Esophagus (tissue), 2 donors: ENCODE data around the gene ARHGAP4. TPM values are rescaled to one million over a fixed set of nuclear protein-coding genes. Genes with fewer than 3 reads are reported as not detected.

Source experiments
- H3K27ac ChIP-seq, 2 donors: one replicate each; pipeline ENCODE4 v1.5.1; 2013; ENCODE audit warnings: low read depth in 2 of 2, mild to moderate bottlenecking in 2 of 2, inconsistent platforms in 1 of 2, low read length in 1 of 2, moderate library complexity in 1 of 2
- H3K27me3 ChIP-seq, 2 donors: one replicate each; pipeline ENCODE4 v1.6.1; 2013; ENCODE audit warnings: low read length in 2 of 2, control low read depth in 1 of 2, mild to moderate bottlenecking in 1 of 2; ENCODE audit not compliant: insufficient read depth in 2 of 2, control insufficient read depth in 1 of 2
- H3K36me3 ChIP-seq, 2 donors: one replicate each; pipeline ENCODE4 v1.6.1; 2013; ENCODE audit warnings: low read length in 1 of 2; ENCODE audit not compliant: control insufficient read depth in 2 of 2, insufficient read depth in 2 of 2
- H3K4me1 ChIP-seq, 2 donors: one replicate each; pipeline ENCODE4 v1.6.1; 2013; ENCODE audit warnings: low read length in 1 of 2; ENCODE audit not compliant: control insufficient read depth in 2 of 2, insufficient read depth in 2 of 2
- H3K4me3 ChIP-seq, 2 donors: one replicate each; pipeline ENCODE4 v1.5.1; 2013; ENCODE audit warnings: low read length in 2 of 2, mild to moderate bottlenecking in 2 of 2, low read depth in 1 of 2, moderate library complexity in 1 of 2
- H3K9me3 ChIP-seq, 2 donors: one replicate each; pipeline ENCODE4 v1.6.1; 2013; ENCODE audit warnings: mild to moderate bottlenecking in 2 of 2, low read depth in 1 of 2, low read length in 1 of 2, moderate library complexity in 1 of 2; ENCODE audit not compliant: control insufficient read depth in 2 of 2, insufficient read depth in 1 of 2
- WGBS, 2 donors: extraction: QIAGEN DNeasy Blood & Tissue Kit; methylation state at CpG; one replicate each; pipeline ENCODE4 v1.1.7; 2013; 5-methylcytosine and 5-hydroxymethylcytosine counted together
- polyA plus RNA-seq, 2 donors: library from polyadenylated mRNA; stranded (reverse); fragments of 200-250 nt; gene quantifications; one replicate each; pipeline ENCODE4 v1.2.3, GENCODE V29; 2013
- donor health status: healthy with polysubstance abuse.
- donor health status: Bipolar disorder and iron deficiency.

The ARHGAP4 gene
- polyA plus RNA-seq, 2 donors = 10.6 to 23.4 TPM

DNA sequence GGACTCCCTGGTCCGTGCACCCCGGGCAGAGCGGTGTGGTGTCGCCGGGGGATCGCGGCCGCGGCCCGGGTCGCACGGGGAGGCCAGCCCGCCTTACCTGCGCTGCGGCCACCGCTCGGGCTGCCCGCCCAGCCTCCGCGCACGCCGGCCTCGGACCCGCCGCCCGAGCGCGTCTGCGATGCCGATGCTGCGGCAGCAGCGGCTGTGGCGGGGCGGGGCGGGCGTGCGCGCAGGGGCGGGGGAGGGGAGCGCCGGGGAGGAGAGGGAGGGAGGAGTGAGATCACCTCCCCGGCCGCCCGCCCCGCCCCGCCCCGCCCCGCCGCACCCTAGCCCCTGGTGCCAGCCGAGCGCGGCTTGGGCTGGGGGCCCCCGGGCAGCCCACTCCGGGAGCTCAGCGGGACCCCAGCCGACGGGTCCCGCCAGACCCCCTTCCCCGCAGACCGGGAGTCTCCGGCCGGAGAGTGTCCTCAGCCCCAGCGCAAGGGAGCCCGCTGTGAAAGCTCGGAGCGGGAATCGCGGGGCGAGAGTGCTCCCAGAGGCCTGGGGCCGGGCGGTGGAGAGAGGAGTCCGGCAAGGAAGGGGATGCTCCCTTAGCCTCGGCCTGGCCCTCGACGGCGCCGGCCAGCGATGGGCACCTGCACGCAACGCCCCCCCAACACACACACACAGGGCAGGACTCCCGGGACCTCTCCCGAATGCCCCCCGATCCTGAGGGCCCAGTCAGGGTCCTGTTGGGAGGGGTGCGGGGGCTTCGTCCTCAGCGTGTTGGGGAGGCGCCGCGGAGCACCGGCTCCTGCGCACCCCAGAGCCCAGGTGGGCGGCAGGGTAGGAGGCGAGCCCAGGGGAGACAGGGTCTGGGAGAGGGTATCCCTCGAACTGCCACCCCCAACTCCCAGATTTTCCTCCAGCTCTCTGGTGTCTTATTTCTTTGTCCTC is 39.8 kb downstream of the ARHGAP4 start, which contains the start of gene L1CAM:
TSS of gene L1CAM (minus strand) at position 206 of the 936 bp plus-strand sequence. CDS start 10,337 bp downstream, outside the sequence.
- H3K27me3 ChIP-seq = peaks cover 4 to 10% of the 10 kb centered on the region in 2 donors
- no peak within 1 kb of the TSS for H3K4me3 ChIP-seq
- H3K4me1 ChIP-seq = peaks cover 0 to 4% of the 10 kb centered on the region in 2 donors
- no peaks in the 10 kb centered on the region for H3K36me3 ChIP-seq
- WGBS, 2 donors = 5 to 30% methylated on average over 21 to 86 of the region's 94 CpGs
- H3K27ac ChIP-seq = no peak within 1 kb of the TSS
- no peaks in the 10 kb centered on the region for H3K9me3 ChIP-seq

DNA sequence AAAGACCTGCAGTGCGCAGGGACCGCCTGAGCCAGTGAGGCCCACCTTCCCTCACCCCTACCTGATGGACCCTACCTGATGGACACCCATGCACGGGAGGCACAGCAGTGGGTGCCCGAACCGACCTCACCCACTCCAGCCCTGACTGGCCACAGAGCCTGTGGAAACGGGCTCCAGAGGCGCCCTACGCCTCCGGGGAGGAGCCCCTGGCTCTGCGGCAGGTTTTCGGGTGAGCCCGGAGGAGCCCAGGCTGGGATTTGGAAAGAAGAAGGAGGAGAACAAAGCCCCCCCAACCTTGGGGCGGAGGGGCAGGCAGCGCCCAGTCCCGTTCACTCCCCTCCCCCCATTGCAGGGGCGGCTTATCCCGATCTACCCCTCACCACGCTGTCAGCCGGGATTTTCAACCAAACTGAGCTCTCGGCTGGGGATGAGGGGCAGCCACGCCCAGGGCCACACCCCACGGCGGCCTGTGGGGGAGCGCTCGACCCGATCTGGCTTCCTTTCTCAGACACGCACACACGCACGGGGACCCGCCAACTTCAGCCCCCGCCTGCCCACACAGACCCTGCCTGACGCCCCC is 40.8 kb downstream of the ARHGAP4 start:
- Histone ChIP-seq H3K4me1 (peaks cover 0 to 4% of the 10 kb centered on the region in 2 donors), H3K4me3 (no peak overlapping the region), H3K9me3 (no peaks in the 10 kb centered on the region), H3K27me3 (peaks cover 4 to 10% of the 10 kb centered on the region in 2 donors), H3K27ac (no peak overlapping the region), H3K36me3 (no peaks in the 10 kb centered on the region)
- WGBS, 2 donors = 5 to 27% methylated on average over 31 to 32 of the region's 32 CpGs

DNA sequence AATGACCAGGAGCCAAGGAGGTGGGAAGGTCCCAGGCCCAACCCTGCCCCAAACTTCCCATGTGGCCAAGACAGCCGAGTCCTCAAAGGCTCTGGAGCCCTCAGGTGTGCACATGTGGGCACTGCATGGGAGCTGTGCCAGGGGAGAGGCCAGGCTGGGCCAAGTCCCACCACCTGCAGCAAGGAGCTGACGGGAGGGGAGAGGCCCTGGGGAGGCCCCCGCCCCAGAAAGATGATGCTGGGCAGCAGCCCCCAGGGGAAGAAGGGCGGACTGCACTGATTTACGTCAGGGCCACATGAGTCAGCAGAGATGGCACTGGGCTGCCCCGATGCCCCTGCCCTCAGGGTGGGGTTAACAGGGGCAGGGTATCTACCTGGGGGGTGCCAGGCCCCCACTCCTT is 41.5 kb downstream of the ARHGAP4 start:
- 34 to 45% methylated on average over 4 to 6 of the region's 6 CpGs for WGBS, 2 donors
- Histone ChIP-seq H3K9me3 (no peaks in the 10 kb centered on the region), H3K27me3 (peaks cover 4 to 10% of the 10 kb centered on the region in 2 donors), H3K27ac (no peak overlapping the region), H3K4me3 (no peak overlapping the region), H3K4me1 (peaks cover 0 to 4% of the 10 kb centered on the region in 2 donors), H3K36me3 (no peaks in the 10 kb centered on the region)

DNA sequence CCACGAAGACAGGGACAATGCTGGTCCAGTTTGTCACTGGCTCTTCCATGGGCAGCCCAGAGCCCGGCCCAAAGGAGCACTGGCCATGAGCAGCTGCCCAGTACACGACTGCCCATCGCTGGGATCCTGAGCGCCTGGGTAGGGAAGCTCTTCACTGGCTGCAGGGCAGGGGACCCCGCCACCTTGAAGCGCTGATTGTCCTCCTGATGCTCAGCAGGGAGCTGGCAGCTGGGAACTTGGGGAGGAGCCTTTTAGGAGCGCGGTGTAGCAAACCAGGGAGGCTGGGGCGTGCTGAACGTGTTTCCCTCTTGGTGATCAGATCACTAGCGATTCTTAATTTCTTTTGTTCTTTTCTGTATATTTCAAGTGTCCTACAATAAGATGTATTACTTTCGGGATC is 41.9 kb downstream of the ARHGAP4 start:
- Histone ChIP-seq H3K27me3 (peaks cover 4 to 10% of the 10 kb centered on the region in 2 donors), H3K4me3 (no peak overlapping the region), H3K9me3 (no peaks in the 10 kb centered on the region), H3K36me3 (no peaks in the 10 kb centered on the region), H3K27ac (no peak overlapping the region), H3K4me1 (peaks cover 0 to 4% of the 10 kb centered on the region in 2 donors)
- 48 to 53% methylated on average over 13 of the region's 13 CpGs for WGBS, 2 donors

DNA sequence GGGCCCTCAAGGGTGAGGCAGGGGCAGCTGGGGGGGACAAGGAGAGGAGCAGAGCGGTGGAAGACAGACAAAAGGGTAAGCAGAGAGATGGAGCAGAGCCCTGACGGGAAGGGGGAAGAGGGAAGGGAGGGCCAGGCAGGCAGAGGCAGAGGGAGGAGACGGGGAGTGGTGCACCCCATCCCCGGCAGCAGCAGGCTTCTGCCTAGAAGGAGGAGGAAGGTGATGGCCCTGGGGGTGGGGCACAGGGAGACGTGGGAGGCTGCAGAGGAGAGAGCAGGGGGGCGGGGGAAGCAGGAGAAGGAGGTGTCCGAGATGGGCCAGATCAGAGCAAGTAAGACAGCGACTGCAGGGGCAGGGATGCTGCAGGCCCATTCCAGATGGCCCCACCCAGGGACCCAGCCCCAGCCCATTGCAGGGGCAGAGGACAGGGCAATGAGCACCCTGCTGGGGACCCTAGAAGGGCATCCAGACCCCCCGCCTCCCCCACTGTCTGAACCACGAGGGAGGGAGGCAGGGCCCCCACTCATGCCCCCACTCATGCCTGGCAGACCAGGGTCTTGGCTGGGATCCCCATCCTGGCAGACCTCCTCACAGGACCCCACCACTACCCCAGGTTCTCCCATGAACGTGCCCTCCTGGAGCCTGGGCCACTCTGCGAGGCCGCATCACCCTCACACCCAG is 42.8 kb downstream of the ARHGAP4 start:
- peaks cover 0 to 4% of the 10 kb centered on the region in 2 donors for H3K4me1 ChIP-seq
- no peak overlapping the region for H3K27ac ChIP-seq
- 45 to 47% methylated on average over 12 to 13 of the region's 13 CpGs for WGBS, 2 donors
- H3K4me3 ChIP-seq = no peak overlapping the region
- no peaks in the 10 kb centered on the region for H3K9me3 ChIP-seq
- H3K36me3 ChIP-seq = no peaks in the 10 kb centered on the region
- H3K27me3 ChIP-seq = peaks cover 4 to 13% of the 10 kb centered on the region in 2 donors

DNA sequence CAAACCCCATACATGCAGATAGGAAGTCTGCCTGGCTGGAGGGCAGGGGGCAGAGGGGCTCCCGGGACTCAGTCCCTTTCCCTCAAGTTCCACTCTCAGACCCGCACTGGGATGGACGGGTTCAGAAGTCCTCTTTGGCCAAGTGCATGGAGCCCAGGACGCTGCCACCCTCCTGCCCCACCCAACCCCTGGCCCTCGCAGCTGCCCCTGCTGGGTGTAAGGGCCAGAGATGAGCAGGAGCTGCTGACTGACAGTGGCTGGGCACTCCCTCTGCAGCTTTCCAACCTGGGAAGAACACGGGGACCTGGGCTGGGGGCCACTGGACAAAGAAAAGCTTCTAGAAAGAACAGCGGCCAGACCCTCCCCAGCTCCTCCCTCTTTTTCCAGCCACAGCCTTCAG is 43.5 kb downstream of the ARHGAP4 start:
- WGBS, 2 donors = 44 to 47% methylated on average over 7 of the region's 7 CpGs
- no peaks in the 10 kb centered on the region for H3K36me3 ChIP-seq
- peaks cover 4 to 13% of the 10 kb centered on the region in 2 donors for H3K27me3 ChIP-seq

DNA sequence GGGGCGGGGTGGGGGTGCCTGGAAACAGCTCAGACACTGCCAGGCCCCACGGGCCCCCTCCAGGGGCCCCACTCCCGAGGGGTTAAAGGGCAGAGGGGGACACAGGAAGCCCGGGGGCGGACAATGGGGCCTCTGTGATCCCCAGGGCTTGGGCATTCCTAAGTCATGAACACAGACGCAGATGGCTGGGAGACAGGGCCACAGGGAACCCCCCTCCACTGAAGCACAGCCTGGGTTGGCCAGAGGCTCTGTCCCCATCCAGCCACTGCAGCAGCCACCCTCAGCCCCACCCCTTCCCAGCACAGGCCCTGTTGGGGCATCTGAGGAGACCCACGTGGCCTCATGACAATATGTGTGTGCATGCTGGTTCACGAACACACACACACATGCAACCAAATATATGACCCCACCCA is 44.0 kb downstream of the ARHGAP4 start:
- Histone ChIP-seq H3K27me3 (peaks cover 4 to 13% of the 10 kb centered on the region in 2 donors), H3K4me3 (no peak overlapping the region), H3K4me1 (peaks cover 0 to 4% of the 10 kb centered on the region in 2 donors), H3K36me3 (no peaks in the 10 kb centered on the region), H3K27ac (no peak overlapping the region), H3K9me3 (no peaks in the 10 kb centered on the region)
- 33 to 41% methylated on average over 7 to 8 of the region's 8 CpGs for WGBS, 2 donors

More for the DNA sequence above, 43.5 kb downstream of the ARHGAP4 start:
- Histone ChIP-seq H3K9me3 (no peaks in the 10 kb centered on the region), H3K27ac (no peak overlapping the region), H3K4me1 (peaks cover 0 to 4% of the 10 kb centered on the region in 2 donors), H3K4me3 (no peak overlapping the region)

DNA sequence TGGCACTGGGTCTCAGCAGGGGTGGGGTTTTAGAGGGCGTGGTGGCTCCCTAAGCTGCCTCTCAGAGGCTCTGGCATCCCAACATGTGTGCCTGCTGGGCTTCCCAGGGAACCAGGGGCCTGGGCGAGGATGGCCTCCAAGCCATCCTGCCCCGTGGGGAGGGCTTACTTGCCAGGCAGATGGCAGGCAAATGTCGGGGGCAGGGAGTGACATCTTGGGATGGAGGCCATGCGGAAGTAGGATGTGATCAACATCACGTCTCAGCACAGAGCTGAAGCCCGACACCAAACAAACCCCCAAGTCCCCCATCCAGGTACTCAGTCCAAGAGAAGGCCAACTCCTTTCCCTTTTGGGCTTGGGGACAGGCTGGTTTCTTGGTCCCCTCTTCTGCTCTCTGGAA is 44.8 kb downstream of the ARHGAP4 start:
- peaks cover 4 to 13% of the 10 kb centered on the region in 2 donors for H3K27me3 ChIP-seq
- H3K9me3 ChIP-seq = no peaks in the 10 kb centered on the region
- H3K36me3 ChIP-seq = no peaks in the 10 kb centered on the region
- peaks cover 0 to 4% of the 10 kb centered on the region in 2 donors for H3K4me1 ChIP-seq
- H3K27ac ChIP-seq = no peak overlapping the region
- H3K4me3 ChIP-seq = no peak overlapping the region
- WGBS, 2 donors = 68% methylated on average over 7 of the region's 7 CpGs

DNA sequence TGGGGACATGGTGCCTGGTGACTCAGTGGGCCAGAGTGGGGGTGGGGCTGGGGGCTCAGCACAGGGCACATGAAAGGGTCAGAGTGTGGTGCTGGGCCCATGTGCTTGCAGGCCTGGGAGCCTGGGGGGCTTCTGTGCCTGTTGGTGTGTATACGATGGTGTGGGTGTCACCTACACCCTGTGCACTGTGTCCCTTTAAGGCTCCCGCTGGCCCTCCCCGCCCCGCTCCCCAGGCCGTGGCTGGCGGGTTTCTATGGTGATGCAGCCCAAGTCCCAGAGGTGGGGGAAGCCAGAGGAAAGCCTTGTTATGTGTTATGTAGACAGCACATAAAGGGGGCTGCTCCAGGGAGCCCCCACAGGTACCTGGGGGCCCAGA is 45.6 kb downstream of the ARHGAP4 start:
- Histone ChIP-seq H3K36me3 (no peaks in the 10 kb centered on the region), H3K4me1 (peaks cover 0 to 3% of the 10 kb centered on the region in 2 donors), H3K9me3 (no peaks in the 10 kb centered on the region), H3K4me3 (no peak overlapping the region), H3K27me3 (peaks cover 2 to 13% of the 10 kb centered on the region in 2 donors), H3K27ac (no peak overlapping the region)
- WGBS, 2 donors = 27 to 30% methylated on average over 6 of the region's 6 CpGs
